Activated CD8-positive, alpha-beta memory T cell treated with anti-CD3 and anti-CD28 coated beads for 24 hours (primary cell): Measurements from ENCODE around the gene PNMA8A.

Source experiments
- DNase-seq: peaks from one replicate; pipeline ENCODE4 v3.0.0-alpha.2; 2020

PNMA8A gene

GRCh38 chr19:46426035-46426505 is 45.3 kb downstream of the PNMA8A start:
- DNase-seq, result no peak

DNA sequence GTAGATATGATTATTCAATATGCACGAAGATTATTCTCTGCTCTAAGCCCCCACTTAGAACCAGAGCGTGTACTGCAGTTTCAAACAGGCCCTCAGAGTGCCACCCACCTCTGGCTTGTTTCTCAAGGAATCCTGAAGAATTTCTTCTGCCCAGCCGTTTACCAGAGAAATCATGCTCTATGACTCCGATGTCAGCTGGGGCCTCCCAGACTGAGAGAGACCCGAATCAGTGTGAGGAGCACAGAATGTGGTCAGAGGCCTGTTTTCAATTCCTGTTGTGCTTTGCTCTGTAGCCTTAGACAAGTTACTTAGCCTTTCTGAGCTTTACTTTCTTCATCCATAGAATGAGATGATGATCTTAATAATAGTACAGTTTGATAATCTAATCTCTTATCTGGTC is 48.2 kb downstream of the PNMA8A start:
- no peak for DNase-seq

- DNase-seq, result no peak
Observed at GRCh38 chr19:46422344-46422743, 49.0 kb downstream of the PNMA8A start.

DNA sequence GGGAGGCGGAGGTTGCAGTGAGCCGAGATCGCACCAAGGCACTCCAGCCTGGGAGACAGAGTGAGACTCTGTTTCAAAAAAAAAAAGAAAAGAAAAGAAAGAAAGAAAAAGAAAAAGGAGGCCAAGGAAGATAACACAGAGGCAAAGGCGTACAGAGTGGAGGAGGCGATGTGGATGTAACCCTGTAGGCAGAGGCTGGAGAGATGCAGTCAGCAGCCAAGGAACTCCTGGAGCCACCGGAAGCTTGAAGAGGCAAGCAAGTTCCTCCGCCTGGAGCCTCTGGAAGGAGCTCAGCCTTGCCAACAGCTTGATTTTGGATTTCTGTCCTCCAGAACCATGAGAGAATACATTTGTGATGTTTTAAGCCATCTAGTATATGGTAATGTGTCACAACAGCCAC is 51.3 kb downstream of the PNMA8A start:
- DNase-seq, result no peak
